IMR-90 (cell line): ENCODE data around the gene BPIFB1. TPM values are rescaled to one million over a fixed set of nuclear protein-coding genes. Genes with fewer than 3 reads are reported as not detected.

Experiments
- ATAC-seq: fragments of 200-7000 bp; cut with Tn5 transposase; 2 replicates; pipeline ENCODE4 v1.9.1; 2020; ENCODE audit warnings: low read depth, mild to moderate bottlenecking, moderate library complexity
- BruUV-seq: library from RNA; stranded (reverse); fragments of 400-500 nt; replicated peaks from 2 replicates; lab custom pipeline; 2021; lab: Mats Ljungman, UMichigan
- CTCF ChIA-PET: fragments of 300-600 bp; formaldehyde crosslinking; extraction: SDS; loops from one replicate; lab custom pipeline; 2021; ENCODE audit warnings: antibody characterized with exemption; lab: Yijun Ruan, JAX
- POLR2A ChIA-PET: fragments of 300-600 bp; sonication (Branson Sonifier 250); formaldehyde crosslinking; loops from one replicate; lab custom pipeline; 2022; ENCODE audit warnings: antibody characterized with exemption; ENCODE audit not compliant: unreplicated experiment; lab: Charles Lee
- DNase-seq: peaks from one replicate; pipeline ENCODE4 v3.0.0; 2013
- H2AFZ ChIP-seq: replicated peaks from 2 replicates; pipeline ENCODE3; 2013; ENCODE audit warnings: low read length, mild to moderate bottlenecking; ENCODE audit not compliant: poor library complexity
- H2AK5ac ChIP-seq: 2 replicates; pipeline ENCODE4 v1.6.1; 2013; ENCODE audit warnings: low read depth, low read length, inconsistent platforms
- H2AK9ac ChIP-seq: replicated peaks from 2 replicates; pipeline ENCODE3; 2013; ENCODE audit warnings: mild to moderate bottlenecking, low read depth, low read length, moderate library complexity; ENCODE audit not compliant: poor library complexity
- H2BK120ac ChIP-seq: 2 replicates; pipeline ENCODE4 v1.6.1; 2013; ENCODE audit warnings: low read depth, low read length, inconsistent platforms
- H2BK15ac ChIP-seq: 3 replicates; pipeline ENCODE4 v1.6.1; 2013; ENCODE audit warnings: low read depth, low read length, inconsistent platforms
- H2BK20ac ChIP-seq: 2 replicates; pipeline ENCODE4 v1.6.1; 2013; ENCODE audit warnings: low read depth, mild to moderate bottlenecking, inconsistent platforms, low read length, moderate library complexity
- H2BK5ac ChIP-seq: 2 replicates; pipeline ENCODE4 v1.6.1; 2013; ENCODE audit warnings: mild to moderate bottlenecking, low read depth, low read length, inconsistent platforms; ENCODE audit not compliant: poor library complexity, severe bottlenecking
- H3K14ac ChIP-seq: replicated peaks from 2 replicates; pipeline ENCODE4 v1.6.1; 2013; ENCODE audit warnings: low read depth, low read length, inconsistent platforms
- H3K18ac ChIP-seq: 2 replicates; pipeline ENCODE4 v1.6.1; 2013; ENCODE audit warnings: low read depth, low read length, control low read depth
- H3K23ac ChIP-seq: 2 replicates; pipeline ENCODE4 v1.6.1; 2013; ENCODE audit warnings: low read depth, low read length, inconsistent platforms
- H3K27ac ChIP-seq: 2 replicates; pipeline ENCODE4 v1.5.1; 2013; ENCODE audit warnings: mild to moderate bottlenecking, control low read depth, low read length; ENCODE audit not compliant: insufficient read depth
- H3K27me3 ChIP-seq: 2 replicates; pipeline ENCODE4 v1.6.1; 2013; ENCODE audit warnings: low read length; ENCODE audit not compliant: control insufficient read depth, insufficient read depth
- H3K36me3 ChIP-seq: 2 replicates; pipeline ENCODE4 v1.6.1; 2013; ENCODE audit warnings: low read length, mixed read lengths; ENCODE audit not compliant: control insufficient read depth, insufficient read depth
- H3K4ac ChIP-seq: 2 replicates; pipeline ENCODE4 v1.6.1; 2013; ENCODE audit warnings: low read depth, low read length, inconsistent platforms
- H3K4me1 ChIP-seq: 2 replicates; pipeline ENCODE4 v1.6.1; 2013; ENCODE audit warnings: low read length, mixed read lengths; ENCODE audit not compliant: control insufficient read depth, insufficient read depth
- H3K4me2 ChIP-seq: 2 replicates; pipeline ENCODE4 v1.6.1; 2013; ENCODE audit warnings: low read depth, mild to moderate bottlenecking, control low read depth, low read length, moderate library complexity
- H3K4me3 ChIP-seq: 2 replicates; pipeline ENCODE4 v1.5.1; 2013; ENCODE audit warnings: low read depth, mild to moderate bottlenecking, control low read depth, low read length, moderate library complexity; ENCODE audit not compliant: insufficient read depth
- H3K56ac ChIP-seq: 2 replicates; pipeline ENCODE4 v1.6.1; 2013; ENCODE audit warnings: low read length, inconsistent platforms; ENCODE audit not compliant: insufficient read depth; ENCODE audit errors: extremely low read depth
- H3K79me1 ChIP-seq, 2 experiments: 2 replicates each; pipeline ENCODE4 v1.6.1; 2013; ENCODE audit warnings: low read length in 2 of 2, inconsistent platforms in 1 of 2, low read depth in 1 of 2
- H3K9ac ChIP-seq: 2 replicates; pipeline ENCODE4 v1.6.1; 2013; ENCODE audit warnings: low read depth, low read length, control low read depth
- H3K9me1 ChIP-seq: 2 replicates; pipeline ENCODE4 v1.6.1; 2013; ENCODE audit warnings: low read length, inconsistent platforms; ENCODE audit not compliant: insufficient read depth
- H3K9me3 ChIP-seq: 2 replicates; pipeline ENCODE4 v1.6.1; 2013; ENCODE audit warnings: low read length; ENCODE audit not compliant: control insufficient read depth, insufficient read depth
- H4K20me1 ChIP-seq: 2 replicates; pipeline ENCODE4 v1.6.1; 2013; ENCODE audit warnings: low read length, inconsistent platforms; ENCODE audit not compliant: insufficient read depth
- H4K5ac ChIP-seq: 2 replicates; pipeline ENCODE4 v1.6.1; 2013; ENCODE audit warnings: mild to moderate bottlenecking, low read depth, low read length, control low read depth
- H4K8ac ChIP-seq, 2 experiments: 2 replicates each; pipeline ENCODE4 v1.6.1; 2013; ENCODE audit warnings: low read depth in 2 of 2, low read length in 2 of 2, control low read depth in 1 of 2, inconsistent platforms in 1 of 2
- H4K91ac ChIP-seq: 2 replicates; pipeline ENCODE4 v1.6.1; 2013; ENCODE audit warnings: low read depth, low read length, inconsistent platforms; ENCODE audit not compliant: insufficient read depth
- BHLHE40 ChIP-seq: fragments of 150-350 bp; IDR thresholded peaks from 2 replicates; pipeline ENCODE4 v1.6.1; 2016; ENCODE audit warnings: mild to moderate bottlenecking, low read depth, low read length
- CEBPB ChIP-seq: IDR thresholded peaks from 2 replicates; pipeline ENCODE4 v1.6.1; 2012; ENCODE audit warnings: low read depth, low read length, improper control_type of control experiment
- CHD1 ChIP-seq: IDR thresholded peaks from 2 replicates; pipeline ENCODE4 v1.6.1; 2012; ENCODE audit warnings: low read depth, low read length, improper control_type of control experiment
- FOS ChIP-seq: fragments of 150-350 bp; IDR thresholded peaks from 2 replicates; pipeline ENCODE4 v1.6.1; 2016; ENCODE audit warnings: low read depth, low read length
- MAFK ChIP-seq: IDR thresholded peaks from 2 replicates; pipeline ENCODE4 v1.6.1; 2012; ENCODE audit warnings: low read depth, low read length, improper control_type of control experiment
- MAZ ChIP-seq: IDR thresholded peaks from 2 replicates; pipeline ENCODE4 v1.6.1; 2012; ENCODE audit warnings: low read depth, mild to moderate bottlenecking, low read length, improper control_type of control experiment, moderate library complexity, borderline replicate concordance
- MXI1 ChIP-seq: IDR thresholded peaks from 2 replicates; pipeline ENCODE4 v1.6.1; 2012; ENCODE audit warnings: low read depth, mild to moderate bottlenecking, low read length, moderate library complexity, borderline replicate concordance
- NFE2L2 ChIP-seq: fragments of 150-350 bp; IDR thresholded peaks from 2 replicates; pipeline ENCODE4 v1.6.1; 2016; ENCODE audit warnings: low read depth, mild to moderate bottlenecking, low read length
- POLR2A ChIP-seq: IDR thresholded peaks from 2 replicates; pipeline ENCODE4 v1.6.1; 2012; ENCODE audit warnings: mild to moderate bottlenecking, low read depth, low read length
- RAD21 ChIP-seq: IDR thresholded peaks from 2 replicates; pipeline ENCODE4 v1.6.1; 2012; ENCODE audit warnings: low read length, improper control_type of control experiment
- RCOR1 ChIP-seq: IDR thresholded peaks from 2 replicates; pipeline ENCODE4 v1.6.1; 2012; ENCODE audit warnings: mild to moderate bottlenecking, low read length, improper control_type of control experiment; ENCODE audit not compliant: insufficient replicate concordance
- RFX5 ChIP-seq: IDR thresholded peaks from 2 replicates; pipeline ENCODE4 v1.8.0; 2012; ENCODE audit warnings: low read depth, mild to moderate bottlenecking, low read length, moderate library complexity
- SMC3 ChIP-seq: fragments of 150-350 bp; IDR thresholded peaks from 2 replicates; pipeline ENCODE4 v1.6.1; 2016; ENCODE audit warnings: low read depth, mild to moderate bottlenecking, antibody characterized with exemption, low read length, moderate library complexity
- WGBS, 2 experiments: methylation state at CpG; one replicate each; pipeline versions ENCODE4 v1.1.5 to v1.1.7; 2013; ENCODE audit warnings: missing lambda C conversion rate in 2 of 2; ENCODE audit not compliant: insufficient read length in 1 of 2; ENCODE audit errors: extremely low coverage in 2 of 2; 5-methylcytosine and 5-hydroxymethylcytosine counted together
- dilution Hi-C: fragments of 300-500 bp; cut with HindIII; formaldehyde crosslinking; loops from one replicate; pipeline ENCODE4 v1.14.3; 2018; ENCODE audit warnings: low sequenced_read_pairs; ENCODE audit not compliant: unreplicated experiment
- in situ Hi-C: fragments of 300-500 bp; cut with MboI; formaldehyde crosslinking; loops from 3 replicates; pipeline ENCODE4 v1.14.3; 2019; ENCODE audit warnings: low sequenced_read_pairs, inconsistent platforms, mixed read lengths
- intact Hi-C: fragments of 100-400 bp; cut with micrococcal nuclease; formaldehyde crosslinking; loops from 2 replicates; pipeline ENCODE4 v1.10.0; 2022
- polyA plus RNA-seq, 3 experiments: library from polyadenylated mRNA; depleted of rRNA; stranded (reverse); fragments of >200 nt; gene quantifications; 2 replicates each; pipeline ENCODE4 v1.2.3, GENCODE V29; 2012; ENCODE audit warnings: low replicate concordance in 1 of 3
- total RNA-seq: library from RNA; depleted of rRNA; stranded (reverse); fragments of >200 nt; gene quantifications from 2 replicates; pipeline ENCODE4 v1.2.3, GENCODE V29; 2012
- TF ChIP-seq, protein P1 (sequence below): fragments of 150-350 bp; IDR thresholded peaks from 2 replicates; pipeline ENCODE4 v1.6.1; 2017; ENCODE audit warnings: mild to moderate bottlenecking, antibody characterized with exemption, low read length, low read depth
- TF ChIP-seq, protein P2 (sequence below): conservative IDR thresholded peaks from 2 replicates; pipeline ENCODE4 v1.5.1; 2012; ENCODE audit warnings: mild to moderate bottlenecking, low read depth, low read length, improper control_type of control experiment
- TF ChIP-seq, protein P3 (sequence below): fragments of 150-350 bp; IDR thresholded peaks from 2 replicates; pipeline ENCODE4 v1.6.1; 2016; ENCODE audit warnings: low read depth, mild to moderate bottlenecking, low read length, moderate library complexity, borderline replicate concordance

BPIFB1 gene
- total and polyA plus RNA-seq, 2 of the 4 experiments (the other 2 are of a cell fraction): not detected

GRCh38 chr20:33332905-33333456 is 50.0 kb downstream of the BPIFB1 start:
- Histone ChIP-seq H4K20me1 (no peaks in the 10 kb centered on the region), H3K9ac (no peak overlapping the region), H3K79me1 (no peaks in the 10 kb centered on the region), H2AK9ac (no peak overlapping the region), H3K4me2 (no peak overlapping the region), H3K27me3 (peaks cover 50% of the 10 kb centered on the region), H2BK20ac (no peak overlapping the region), H4K8ac (no peak overlapping the region), H2BK15ac (no peak overlapping the region), H3K9me3 (no peaks in the 10 kb centered on the region), H3K36me3 (no peaks in the 10 kb centered on the region), H2BK120ac (no peak overlapping the region), H3K4ac (no peak overlapping the region), H3K23ac (no peak overlapping the region), H4K5ac (no peak overlapping the region), H2AK5ac (no peak overlapping the region), H2AFZ (no peak overlapping the region), H3K18ac (no peak overlapping the region), H3K27ac (no peak overlapping the region), H3K56ac (no peak overlapping the region), H3K4me3 (no peak overlapping the region), H3K9me1 (0 out of 2 replicates have a peak, but pooled peaks cover 3% of the 10 kb centered on the region), H2BK5ac (no peak overlapping the region), H3K14ac (no peak overlapping the region), H3K4me1 (no peaks in the 10 kb centered on the region), H4K91ac (no peak overlapping the region)
- CTCF ChIA-PET: no interaction called here
- dilution Hi-C loops: no loop called here
- no TSS peak for BruUV-seq
- POLR2A ChIA-PET: no interaction called here
- ATAC-seq (no peak), DNase-seq (no peak)
- TF ChIP-seq, protein P1, sequence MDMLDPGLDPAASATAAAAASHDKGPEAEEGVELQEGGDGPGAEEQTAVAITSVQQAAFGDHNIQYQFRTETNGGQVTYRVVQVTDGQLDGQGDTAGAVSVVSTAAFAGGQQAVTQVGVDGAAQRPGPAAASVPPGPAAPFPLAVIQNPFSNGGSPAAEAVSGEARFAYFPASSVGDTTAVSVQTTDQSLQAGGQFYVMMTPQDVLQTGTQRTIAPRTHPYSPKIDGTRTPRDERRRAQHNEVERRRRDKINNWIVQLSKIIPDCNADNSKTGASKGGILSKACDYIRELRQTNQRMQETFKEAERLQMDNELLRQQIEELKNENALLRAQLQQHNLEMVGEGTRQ: no peak
- TF ChIP-seq FOS (no peak), RAD21 (no peak), CEBPB (no peak), MXI1 (no peak), POLR2A (no peak), NFE2L2 (no peak), RFX5 (no peak), BHLHE40 (no peak), SMC3 (no peak), MAFK (no peak), CHD1 (no peak), MAZ (no peak), RCOR1 (no peak)
- TF ChIP-seq, protein P2, sequence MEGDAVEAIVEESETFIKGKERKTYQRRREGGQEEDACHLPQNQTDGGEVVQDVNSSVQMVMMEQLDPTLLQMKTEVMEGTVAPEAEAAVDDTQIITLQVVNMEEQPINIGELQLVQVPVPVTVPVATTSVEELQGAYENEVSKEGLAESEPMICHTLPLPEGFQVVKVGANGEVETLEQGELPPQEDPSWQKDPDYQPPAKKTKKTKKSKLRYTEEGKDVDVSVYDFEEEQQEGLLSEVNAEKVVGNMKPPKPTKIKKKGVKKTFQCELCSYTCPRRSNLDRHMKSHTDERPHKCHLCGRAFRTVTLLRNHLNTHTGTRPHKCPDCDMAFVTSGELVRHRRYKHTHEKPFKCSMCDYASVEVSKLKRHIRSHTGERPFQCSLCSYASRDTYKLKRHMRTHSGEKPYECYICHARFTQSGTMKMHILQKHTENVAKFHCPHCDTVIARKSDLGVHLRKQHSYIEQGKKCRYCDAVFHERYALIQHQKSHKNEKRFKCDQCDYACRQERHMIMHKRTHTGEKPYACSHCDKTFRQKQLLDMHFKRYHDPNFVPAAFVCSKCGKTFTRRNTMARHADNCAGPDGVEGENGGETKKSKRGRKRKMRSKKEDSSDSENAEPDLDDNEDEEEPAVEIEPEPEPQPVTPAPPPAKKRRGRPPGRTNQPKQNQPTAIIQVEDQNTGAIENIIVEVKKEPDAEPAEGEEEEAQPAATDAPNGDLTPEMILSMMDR: no peak
- TF ChIP-seq, protein P3, sequence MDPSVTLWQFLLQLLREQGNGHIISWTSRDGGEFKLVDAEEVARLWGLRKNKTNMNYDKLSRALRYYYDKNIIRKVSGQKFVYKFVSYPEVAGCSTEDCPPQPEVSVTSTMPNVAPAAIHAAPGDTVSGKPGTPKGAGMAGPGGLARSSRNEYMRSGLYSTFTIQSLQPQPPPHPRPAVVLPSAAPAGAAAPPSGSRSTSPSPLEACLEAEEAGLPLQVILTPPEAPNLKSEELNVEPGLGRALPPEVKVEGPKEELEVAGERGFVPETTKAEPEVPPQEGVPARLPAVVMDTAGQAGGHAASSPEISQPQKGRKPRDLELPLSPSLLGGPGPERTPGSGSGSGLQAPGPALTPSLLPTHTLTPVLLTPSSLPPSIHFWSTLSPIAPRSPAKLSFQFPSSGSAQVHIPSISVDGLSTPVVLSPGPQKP: no peak
- 70% methylated on average over 13 of the region's 20 CpGs; no CpG with 5 or more reads in 1 of the 2 experiments for WGBS, 2 experiments
- intact Hi-C loops: no loop called here
- in situ Hi-C loops: no loop called here
